ENCODE measurements around the gene C6orf62.
"Not testable (repeated sequence)": the region's sequence is repeated elsewhere in the genome, so short reads cannot be mapped to it uniquely, and the experiment has no call there.

The C6orf62 gene

GRCh38 chr6:24699521-24700359 is 19.2 kb downstream of the C6orf62 start:
- no peak for DNase-seq (ENCODE audit: low read depth)

GRCh38 chr6:24696097-24696496 is 22.9 kb downstream of the C6orf62 start:
- no peak for DNase-seq (ENCODE audit: low read depth)

- DNase-seq (ENCODE audit: low read depth): peak; percentile 67
Observed at GRCh38 chr6:24695635-24696034, 23.3 kb downstream of the C6orf62 start.

- no peak for DNase-seq (ENCODE audit: low read depth)
Observed at GRCh38 chr6:24694198-24694597, 24.8 kb downstream of the C6orf62 start.

- no peak for DNase-seq (ENCODE audit: low read depth)
Observed at GRCh38 chr6:24692848-24693592, 25.9 kb downstream of the C6orf62 start.

- DNase-seq (ENCODE audit: low read depth): no peak
Observed at GRCh38 chr6:24692415-24692814, 26.5 kb downstream of the C6orf62 start.

GRCh38 chr6:24692003-24692402 is 27.0 kb downstream of the C6orf62 start:
- no peak for DNase-seq (ENCODE audit: low read depth)

GRCh38 chr6:24691550-24691949 is 27.4 kb downstream of the C6orf62 start:
- DNase-seq (ENCODE audit: low read depth): no peak

GRCh38 chr6:24690593-24690992 is 28.4 kb downstream of the C6orf62 start:
- no peak for DNase-seq (ENCODE audit: low read depth)

GRCh38 chr6:24689964-24690363 is 29.0 kb downstream of the C6orf62 start:
- no peak for DNase-seq (ENCODE audit: low read depth)

- no peak for DNase-seq (ENCODE audit: low read depth)
Observed at GRCh38 chr6:24686946-24687345, 32.0 kb downstream of the C6orf62 start.

- no peak for DNase-seq (ENCODE audit: low read depth)
Observed at GRCh38 chr6:24686408-24686807, 32.5 kb downstream of the C6orf62 start.

GRCh38 chr6:24683297-24684296 is 35.4 kb downstream of the C6orf62 start:
- no peak for DNase-seq (ENCODE audit: low read depth)

- no peak for DNase-seq (ENCODE audit: low read depth)
Observed at GRCh38 chr6:24680582-24680981, 38.4 kb downstream of the C6orf62 start.

GRCh38 chr6:24678792-24679352 is 40.1 kb downstream of the C6orf62 start:
- not testable (repeated sequence) for DNase-seq (ENCODE audit: low read depth)

GRCh38 chr6:24673625-24674024 is 45.3 kb downstream of the C6orf62 start:
- DNase-seq (ENCODE audit: low read depth): peak; percentile 30

- DNase-seq (ENCODE audit: low read depth): no peak
Observed at GRCh38 chr6:24672620-24673182, 46.3 kb downstream of the C6orf62 start.

- DNase-seq (ENCODE audit: low read depth): not testable (repeated sequence)
Observed at GRCh38 chr6:24671077-24671476, 47.9 kb downstream of the C6orf62 start.

- DNase-seq (ENCODE audit: low read depth): not testable (repeated sequence)
Observed at GRCh38 chr6:24670492-24670891, 48.5 kb downstream of the C6orf62 start.

- no peak for DNase-seq (ENCODE audit: low read depth)
Observed at GRCh38 chr6:24668997-24669361, 50.0 kb downstream of the C6orf62 start.
